Astrocyte (in vitro differentiated cells and primary cell): ENCODE measurements around the gene MINAR2.

Source experiments
- CTCF ChIP-seq: IDR thresholded peaks from 2 replicates; pipeline ENCODE4 v1.5.1; 2011; ENCODE audit warnings: low read depth, mild to moderate bottlenecking, inconsistent platforms, low read length, moderate library complexity; ENCODE audit not compliant: insufficient read depth
- EZH2 ChIP-seq: IDR thresholded peaks from 2 replicates; pipeline ENCODE4 v1.6.1; 2012; ENCODE audit warnings: mild to moderate bottlenecking, low read length, inconsistent platforms; ENCODE audit not compliant: insufficient read depth

DNA sequence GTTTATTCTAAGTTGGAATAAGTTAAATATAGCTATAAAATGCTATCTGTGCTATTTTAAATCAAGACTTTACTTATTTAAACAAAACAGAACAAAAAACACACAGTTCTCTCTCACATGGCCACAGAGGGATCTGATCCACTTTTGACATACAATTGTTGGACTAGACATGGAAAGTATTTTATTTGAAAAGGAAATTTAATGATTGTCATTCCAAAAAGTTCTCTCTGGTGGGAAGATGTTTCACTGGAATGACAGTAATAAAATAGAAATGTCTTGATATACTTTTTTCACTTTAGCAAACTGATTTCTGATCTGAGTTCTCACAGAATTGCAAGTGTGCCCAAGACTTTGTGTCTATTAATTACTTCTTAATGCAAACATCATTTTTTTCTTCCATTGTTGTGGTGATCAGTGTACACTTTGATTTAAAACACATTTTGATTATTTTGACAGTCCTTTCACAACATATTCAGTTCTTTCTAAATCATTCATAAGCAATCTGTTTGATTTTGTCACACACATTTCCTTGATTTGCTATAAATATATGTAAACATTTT, 30.1 kb upstream of the MINAR2 start:
- TF ChIP-seq CTCF (no peak), EZH2 (no peak)
